ENCODE measurements around the gene CNTLN.

The CNTLN gene

DNA sequence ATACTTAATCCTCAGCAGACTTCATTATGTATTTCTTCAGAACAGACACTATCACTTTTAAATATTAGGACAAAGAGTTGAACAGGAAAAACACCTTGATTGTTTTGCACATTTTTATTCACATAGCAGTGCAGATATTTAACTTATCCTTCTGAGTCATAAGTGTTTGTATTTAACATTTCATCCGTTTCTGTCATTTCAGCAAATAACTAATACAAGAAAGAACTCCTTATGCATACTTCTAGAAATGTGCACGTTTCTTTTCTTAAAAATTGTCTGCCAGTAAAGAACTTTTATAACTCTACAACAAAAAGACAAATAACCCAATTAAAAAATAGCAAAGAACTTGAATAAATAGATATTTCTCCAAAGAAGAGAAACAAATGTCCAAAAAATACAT lies 3.3 kb upstream of the CNTLN start:
- Histone ChIP-seq H3K9me2 (replicated peaks; ENCODE audit: low read depth, low read length) (no peaks in the 10 kb centered on the region), H3K27me3 (ENCODE audit: insufficient read depth, low read length, poor library complexity, severe bottlenecking) (no peaks in the 10 kb centered on the region), H3K4me3 (ENCODE audit: low read length, poor library complexity, severe bottlenecking) (no peak overlapping the region), H4K20me1 (ENCODE audit: insufficient read depth, low read length, poor library complexity, severe bottlenecking) (no peaks in the 10 kb centered on the region), H3K4me2 (ENCODE audit: low read depth, low read length, poor library complexity, severe bottlenecking) (no peak overlapping the region), H3K4me1 (ENCODE audit: insufficient read depth, low read length, poor library complexity, severe bottlenecking) (peaks cover 13% of the 10 kb centered on the region), H3K9ac (ENCODE audit: low read depth, low read length, poor library complexity, severe bottlenecking) (no peak overlapping the region), H2AFZ (ENCODE audit: low read length) (peak overlapping the region; percentile 19; the same call in 1 of the 2 replicates), H3K9me3 (ENCODE audit: insufficient read depth, low read depth, low read length) (no peaks in the 10 kb centered on the region), H3F3A (ENCODE audit: low read depth) (no peaks in the 10 kb centered on the region), H3K79me2 (ENCODE audit: insufficient read depth, low read length) (peaks cover 16% of the 10 kb centered on the region), H3K36me3 (ENCODE audit: insufficient read depth, low read length) (no peaks in the 10 kb centered on the region)
- TF ChIP-seq EZH2phosphoT487 (IDR thresholded peaks at IDR 0.05; ENCODE audit: borderline replicate concordance), result no peak
- TF ChIP-seq, protein P1, sequence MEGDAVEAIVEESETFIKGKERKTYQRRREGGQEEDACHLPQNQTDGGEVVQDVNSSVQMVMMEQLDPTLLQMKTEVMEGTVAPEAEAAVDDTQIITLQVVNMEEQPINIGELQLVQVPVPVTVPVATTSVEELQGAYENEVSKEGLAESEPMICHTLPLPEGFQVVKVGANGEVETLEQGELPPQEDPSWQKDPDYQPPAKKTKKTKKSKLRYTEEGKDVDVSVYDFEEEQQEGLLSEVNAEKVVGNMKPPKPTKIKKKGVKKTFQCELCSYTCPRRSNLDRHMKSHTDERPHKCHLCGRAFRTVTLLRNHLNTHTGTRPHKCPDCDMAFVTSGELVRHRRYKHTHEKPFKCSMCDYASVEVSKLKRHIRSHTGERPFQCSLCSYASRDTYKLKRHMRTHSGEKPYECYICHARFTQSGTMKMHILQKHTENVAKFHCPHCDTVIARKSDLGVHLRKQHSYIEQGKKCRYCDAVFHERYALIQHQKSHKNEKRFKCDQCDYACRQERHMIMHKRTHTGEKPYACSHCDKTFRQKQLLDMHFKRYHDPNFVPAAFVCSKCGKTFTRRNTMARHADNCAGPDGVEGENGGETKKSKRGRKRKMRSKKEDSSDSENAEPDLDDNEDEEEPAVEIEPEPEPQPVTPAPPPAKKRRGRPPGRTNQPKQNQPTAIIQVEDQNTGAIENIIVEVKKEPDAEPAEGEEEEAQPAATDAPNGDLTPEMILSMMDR (conservative IDR thresholded peaks at IDR 0.05; ENCODE audit: low read length), result no peak

DNA sequence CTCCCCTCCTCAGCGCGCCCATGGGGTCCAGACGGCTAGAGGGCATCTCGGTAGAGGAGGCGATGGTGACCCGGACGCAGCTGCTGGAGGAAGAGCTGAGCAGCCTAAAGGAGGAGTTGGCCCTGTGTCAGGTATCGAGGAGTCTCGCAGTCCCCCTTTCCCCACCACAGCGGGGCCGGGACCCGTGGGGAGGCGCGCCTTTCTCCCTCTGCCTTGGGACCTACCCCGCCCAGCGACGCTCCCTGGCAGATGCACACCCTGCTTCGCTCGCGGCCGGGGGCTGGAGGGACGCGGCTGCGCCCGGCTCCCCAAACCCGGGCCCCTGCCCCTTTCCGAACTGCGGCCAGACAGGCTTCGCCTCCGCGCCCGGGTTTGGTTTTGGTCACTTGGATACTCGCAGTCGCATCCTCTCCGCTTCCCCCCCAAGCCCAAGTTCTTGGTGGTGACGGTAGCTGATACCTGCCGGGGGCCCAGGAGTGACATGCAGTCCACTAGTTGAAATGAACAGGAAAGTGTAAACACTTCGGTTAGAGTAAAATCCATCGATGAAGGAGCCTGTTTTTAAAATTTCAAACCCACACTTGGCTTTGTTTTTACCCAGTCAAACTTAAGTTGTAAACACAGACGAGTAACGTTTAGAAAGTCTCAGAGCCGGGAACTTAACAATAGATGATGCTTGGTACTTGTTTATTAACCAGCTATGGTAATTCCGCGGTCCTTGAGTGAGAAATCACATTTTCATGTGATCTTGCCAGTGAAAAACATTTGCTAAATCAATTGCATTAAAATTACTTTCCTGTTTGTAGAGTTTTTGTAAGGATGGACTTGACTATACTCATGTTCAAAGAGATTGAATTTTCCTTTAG lies 688 bp downstream of the CNTLN start:
- H3K4me1 ChIP-seq (ENCODE audit: insufficient read depth, low read length, poor library complexity, severe bottlenecking), result peaks cover 38% of the 10 kb centered on the region
- peak overlapping the region; percentile 97 for H3K9ac ChIP-seq (ENCODE audit: low read depth, low read length, poor library complexity, severe bottlenecking)
- H3K4me3 ChIP-seq (ENCODE audit: low read length, poor library complexity, severe bottlenecking), result peak overlapping the region; percentile 93
- peak overlapping the region; percentile 97 for H2AFZ ChIP-seq (ENCODE audit: low read length)
- no peaks in the 10 kb centered on the region for H4K20me1 ChIP-seq (ENCODE audit: insufficient read depth, low read length, poor library complexity, severe bottlenecking)
- peak overlapping the region; percentile 85 for H3K4me2 ChIP-seq (ENCODE audit: low read depth, low read length, poor library complexity, severe bottlenecking)
- no peak for TF ChIP-seq EZH2phosphoT487 (IDR thresholded peaks at IDR 0.05; ENCODE audit: borderline replicate concordance)
- TF ChIP-seq, protein P1 (conservative IDR thresholded peaks at IDR 0.05; ENCODE audit: low read length), result no peak
- no peaks in the 10 kb centered on the region for H3K9me3 ChIP-seq (ENCODE audit: insufficient read depth, low read depth, low read length)
- no peaks in the 10 kb centered on the region for H3F3A ChIP-seq (ENCODE audit: low read depth)
- no peaks in the 10 kb centered on the region for H3K27me3 ChIP-seq (ENCODE audit: insufficient read depth, low read length, poor library complexity, severe bottlenecking)
- H3K9me2 ChIP-seq (replicated peaks; ENCODE audit: low read depth, low read length), result no peaks in the 10 kb centered on the region
- peaks cover 51% of the 10 kb centered on the region for H3K79me2 ChIP-seq (ENCODE audit: insufficient read depth, low read length)
- H3K36me3 ChIP-seq (ENCODE audit: insufficient read depth, low read length), result no peaks in the 10 kb centered on the region

DNA sequence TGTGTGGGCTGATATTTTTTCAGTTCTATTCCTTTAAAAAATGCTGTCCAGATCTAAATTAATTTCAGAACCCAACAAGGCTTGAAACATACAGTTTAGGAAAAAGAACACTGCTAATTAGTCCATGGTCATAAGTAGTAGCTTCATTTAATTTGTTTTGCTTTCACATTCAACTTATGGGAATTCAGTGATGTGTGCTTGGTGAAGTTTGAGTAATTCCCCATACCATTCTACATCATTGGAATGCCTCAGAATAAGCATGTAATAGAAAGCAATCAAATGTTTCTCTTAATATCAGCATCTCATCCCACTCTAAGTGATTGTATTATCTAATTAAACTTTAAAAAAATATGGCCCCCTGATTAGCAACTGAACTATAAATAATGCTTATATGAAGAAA lies 2.7 kb downstream of the CNTLN start:
- H3K79me2 ChIP-seq (ENCODE audit: insufficient read depth, low read length), result peaks cover 60% of the 10 kb centered on the region

More for the DNA sequence above, 2.7 kb downstream of the CNTLN start:
- H3K4me2 ChIP-seq (ENCODE audit: low read depth, low read length, poor library complexity, severe bottlenecking), result peak overlapping the region; percentile 85
- TF ChIP-seq, protein P1 (conservative IDR thresholded peaks at IDR 0.05; ENCODE audit: low read length), result no peak
- no peak for TF ChIP-seq EZH2phosphoT487 (IDR thresholded peaks at IDR 0.05; ENCODE audit: borderline replicate concordance)
- no peaks in the 10 kb centered on the region for H3K9me3 ChIP-seq (ENCODE audit: insufficient read depth, low read depth, low read length)
- peak overlapping the region; percentile 93 for H3K4me3 ChIP-seq (ENCODE audit: low read length, poor library complexity, severe bottlenecking)
- peaks cover 38% of the 10 kb centered on the region for H3K4me1 ChIP-seq (ENCODE audit: insufficient read depth, low read length, poor library complexity, severe bottlenecking)
- H2AFZ ChIP-seq (ENCODE audit: low read length), result no peak overlapping the region
- no peaks in the 10 kb centered on the region for H3K36me3 ChIP-seq (ENCODE audit: insufficient read depth, low read length)
- no peaks in the 10 kb centered on the region for H3K9me2 ChIP-seq (replicated peaks; ENCODE audit: low read depth, low read length)
- peaks cover 6% of the 10 kb centered on the region for H4K20me1 ChIP-seq (ENCODE audit: insufficient read depth, low read length, poor library complexity, severe bottlenecking)
- H3K9ac ChIP-seq (ENCODE audit: low read depth, low read length, poor library complexity, severe bottlenecking), result peak overlapping the region; percentile 20
- no peaks in the 10 kb centered on the region for H3F3A ChIP-seq (ENCODE audit: low read depth)
- H3K27me3 ChIP-seq (ENCODE audit: insufficient read depth, low read length, poor library complexity, severe bottlenecking), result no peaks in the 10 kb centered on the region
